ENCODE measurements around the gene BPIFB6. TPM values are rescaled to one million over a fixed set of nuclear protein-coding genes. Genes with fewer than 3 reads are reported as not detected.

Gene BPIFB6
- polyA plus RNA-seq, 3 donors, result not detected

DNA sequence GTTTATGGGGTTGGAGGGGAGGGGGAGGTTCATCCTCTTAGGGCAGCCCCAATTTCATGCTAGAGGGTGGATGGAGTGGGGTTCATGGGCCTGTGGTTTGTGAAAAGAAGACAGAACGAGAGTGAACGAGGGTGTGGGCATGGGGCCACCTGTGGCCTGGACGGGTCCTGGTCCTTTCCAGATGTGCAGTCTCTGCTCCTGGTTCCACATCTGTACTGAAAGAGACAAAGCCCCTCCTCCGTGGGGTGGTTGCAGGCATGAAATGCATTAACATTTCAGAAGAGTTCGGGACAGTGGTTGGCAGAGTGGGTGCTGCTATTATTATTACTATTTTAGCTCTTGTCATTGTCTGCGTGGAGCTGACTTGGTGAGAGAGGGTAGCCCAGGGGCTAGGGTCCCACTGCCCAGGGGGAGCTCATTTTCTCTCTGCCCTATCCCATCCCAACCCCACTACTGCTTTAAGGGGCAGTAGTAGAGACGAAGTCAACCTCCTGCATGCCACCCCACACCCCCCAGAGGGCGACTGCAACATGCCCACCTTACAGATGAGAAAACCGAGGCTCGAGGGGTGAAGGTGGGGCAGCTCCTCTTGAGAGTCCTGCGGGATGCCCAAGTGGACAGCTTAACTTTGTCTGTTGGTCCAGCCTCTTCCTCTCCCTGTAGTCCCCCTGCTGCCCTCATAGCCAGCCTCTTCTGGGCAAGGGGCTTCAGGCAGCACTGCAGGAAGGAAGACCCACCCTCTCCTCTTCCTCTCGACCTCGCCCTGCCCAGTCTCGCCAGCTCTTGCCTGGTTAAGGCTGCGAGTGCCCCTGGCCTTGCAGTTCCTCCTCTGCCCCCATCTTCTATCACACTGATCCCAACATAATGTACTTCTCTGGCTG is 15.5 kb upstream of the BPIFB6 start:
- H3K4me3 Mint-ChIP-seq, result no peak overlapping the region

DNA sequence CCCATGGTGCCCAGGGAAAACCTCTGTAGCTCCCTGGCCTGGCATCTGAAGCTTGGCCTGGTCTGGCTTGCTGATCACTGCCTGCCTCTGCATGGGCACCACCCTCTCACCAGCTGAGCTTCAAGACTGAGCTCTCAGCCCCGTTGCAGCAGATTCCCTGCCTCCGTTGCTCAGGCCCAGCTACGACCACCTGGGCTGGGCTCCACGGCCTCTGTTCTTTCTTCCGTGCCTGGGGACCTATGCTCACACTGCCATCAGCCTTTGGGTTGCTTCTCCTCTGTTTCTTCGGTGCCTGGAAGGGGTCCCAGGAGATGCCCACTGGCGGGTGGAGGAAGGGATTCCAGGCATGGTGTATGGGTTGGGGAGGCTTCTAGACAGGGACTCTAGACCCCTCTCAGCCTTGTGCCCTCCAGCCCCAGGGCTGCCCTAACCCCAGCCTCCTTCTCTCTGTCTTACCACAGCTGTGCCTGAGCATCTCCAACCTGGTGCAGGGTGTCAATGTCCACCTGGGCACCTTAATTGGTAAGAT is 14.8 kb upstream of the BPIFB6 start:
- Histone ChIP-seq H3K27me3 (ENCODE audit: control insufficient read depth in 2 of 2, insufficient read depth in 2 of 2, low read length in 2 of 2) (no peaks in the 10 kb centered on the region), H3K4me1 (ENCODE audit: control insufficient read depth in 1 of 2, insufficient read depth in 2 of 2, low read length in 2 of 2) (no peaks in the 10 kb centered on the region), H2AFZ (ENCODE audit: insufficient read depth, low read depth, low read length, poor library complexity, severe bottlenecking) (no peak overlapping the region), H3K79me2 (ENCODE audit: insufficient read depth, low read length) (no peaks in the 10 kb centered on the region), H3K4me2 (replicated peaks; ENCODE audit: extremely low read depth, low read length, poor library complexity, severe bottlenecking) (no peak overlapping the region), H3K9ac (ENCODE audit: insufficient read depth, low read length, poor library complexity, severe bottlenecking) (no peak overlapping the region), H3K36me3 (replicated peaks in 1 of 2; ENCODE audit: control insufficient read depth in 1 of 2, insufficient read depth in 2 of 2, low read length in 2 of 2) (no peaks in the 10 kb centered on the region), H3K9me3 (replicated peaks in 1 of 2; ENCODE audit: control insufficient read depth in 1 of 2, insufficient read depth in 1 of 2, low read length in 2 of 2) (no peaks in the 10 kb centered on the region), H4K20me1 (ENCODE audit: insufficient read depth, low read length) (no peaks in the 10 kb centered on the region), H3K27ac (ENCODE audit: low read depth in 1 of 2, low read length in 2 of 2) (no peak overlapping the region), H3K4me3 (replicated peaks in 1 of 3; ENCODE audit: low read depth in 2 of 3, low read length in 3 of 3) (no peak overlapping the region)
- intact Hi-C loops (cut with micrococcal nuclease), result no loop called here
- Mint-ChIP-seq H3K4me1 (no peaks in the 10 kb centered on the region), H3K27me3 (ENCODE audit: low read depth in 3 of 3) (peaks cover 1 to 3% (median 1%) of the 10 kb centered on the region in 3 donors), H3K27ac (peak overlapping the region in 1 of 7 donors; percentile 68), H3K4me3 (no peak overlapping the region), H3K36me3 (no peaks in the 10 kb centered on the region), H3K9me3 (peaks cover 0 to 2% (median 0%) of the 10 kb centered on the region in 7 donors)
- 93% methylated on average over 5 of the region's 7 CpGs for WGBS (ENCODE audit: insufficient coverage)
- no peak for DNase-seq
- TF ChIP-seq, protein P1, sequence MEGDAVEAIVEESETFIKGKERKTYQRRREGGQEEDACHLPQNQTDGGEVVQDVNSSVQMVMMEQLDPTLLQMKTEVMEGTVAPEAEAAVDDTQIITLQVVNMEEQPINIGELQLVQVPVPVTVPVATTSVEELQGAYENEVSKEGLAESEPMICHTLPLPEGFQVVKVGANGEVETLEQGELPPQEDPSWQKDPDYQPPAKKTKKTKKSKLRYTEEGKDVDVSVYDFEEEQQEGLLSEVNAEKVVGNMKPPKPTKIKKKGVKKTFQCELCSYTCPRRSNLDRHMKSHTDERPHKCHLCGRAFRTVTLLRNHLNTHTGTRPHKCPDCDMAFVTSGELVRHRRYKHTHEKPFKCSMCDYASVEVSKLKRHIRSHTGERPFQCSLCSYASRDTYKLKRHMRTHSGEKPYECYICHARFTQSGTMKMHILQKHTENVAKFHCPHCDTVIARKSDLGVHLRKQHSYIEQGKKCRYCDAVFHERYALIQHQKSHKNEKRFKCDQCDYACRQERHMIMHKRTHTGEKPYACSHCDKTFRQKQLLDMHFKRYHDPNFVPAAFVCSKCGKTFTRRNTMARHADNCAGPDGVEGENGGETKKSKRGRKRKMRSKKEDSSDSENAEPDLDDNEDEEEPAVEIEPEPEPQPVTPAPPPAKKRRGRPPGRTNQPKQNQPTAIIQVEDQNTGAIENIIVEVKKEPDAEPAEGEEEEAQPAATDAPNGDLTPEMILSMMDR (IDR thresholded peaks at IDR 0.05), result no peak

More for the DNA sequence above, 15.5 kb upstream of the BPIFB6 start:
- H3K27ac ChIP-seq (ENCODE audit: low read depth in 1 of 2, low read length in 2 of 2), result no peak overlapping the region
- no peaks in the 10 kb centered on the region for H3K79me2 ChIP-seq (ENCODE audit: insufficient read depth, low read length)
- DNase-seq, result no peak
- no peak overlapping the region for H3K9ac ChIP-seq (ENCODE audit: insufficient read depth, low read length, poor library complexity, severe bottlenecking)
- H3K9me3 Mint-ChIP-seq, result peaks cover 0 to 2% (median 0%) of the 10 kb centered on the region in 7 donors
- peak overlapping the region in 1 of 7 donors; percentile 68 for H3K27ac Mint-ChIP-seq
- H3K4me2 ChIP-seq (replicated peaks; ENCODE audit: extremely low read depth, low read length, poor library complexity, severe bottlenecking), result no peak overlapping the region
- intact Hi-C loops (cut with micrococcal nuclease), result no loop called here
- H3K27me3 ChIP-seq (ENCODE audit: control insufficient read depth in 2 of 2, insufficient read depth in 2 of 2, low read length in 2 of 2), result no peaks in the 10 kb centered on the region
- no peak overlapping the region for H2AFZ ChIP-seq (ENCODE audit: insufficient read depth, low read depth, low read length, poor library complexity, severe bottlenecking)
- H3K4me3 ChIP-seq (replicated peaks in 1 of 3; ENCODE audit: low read depth in 2 of 3, low read length in 3 of 3), result no peak overlapping the region
- 61% methylated on average over 9 of the region's 15 CpGs for WGBS (ENCODE audit: insufficient coverage)
- H3K4me1 Mint-ChIP-seq, result no peaks in the 10 kb centered on the region
- TF ChIP-seq, protein P1 (IDR thresholded peaks at IDR 0.05), result no peak
- H3K9me3 ChIP-seq (replicated peaks in 1 of 2; ENCODE audit: control insufficient read depth in 1 of 2, insufficient read depth in 1 of 2, low read length in 2 of 2), result no peaks in the 10 kb centered on the region
- H4K20me1 ChIP-seq (ENCODE audit: insufficient read depth, low read length), result no peaks in the 10 kb centered on the region
- no peaks in the 10 kb centered on the region for H3K36me3 ChIP-seq (replicated peaks in 1 of 2; ENCODE audit: control insufficient read depth in 1 of 2, insufficient read depth in 2 of 2, low read length in 2 of 2)
- peaks cover 1 to 3% (median 3%) of the 10 kb centered on the region in 3 donors for H3K27me3 Mint-ChIP-seq (ENCODE audit: low read depth in 3 of 3)
- H3K36me3 Mint-ChIP-seq, result no peaks in the 10 kb centered on the region
- H3K4me1 ChIP-seq (ENCODE audit: control insufficient read depth in 1 of 2, insufficient read depth in 2 of 2, low read length in 2 of 2), result no peaks in the 10 kb centered on the region

Data from CD14-positive monocyte (primary cell).